HL-60/S4 (cell line): ENCODE data around the gene TLL2.

Experiments
- in situ Hi-C: fragments of 300-500 bp; cut with MboI; formaldehyde crosslinking; loops from 2 replicates; pipeline ENCODE4 v1.14.3; 2022; ENCODE audit warnings: low sequenced_read_pairs

Gene TLL2

DNA sequence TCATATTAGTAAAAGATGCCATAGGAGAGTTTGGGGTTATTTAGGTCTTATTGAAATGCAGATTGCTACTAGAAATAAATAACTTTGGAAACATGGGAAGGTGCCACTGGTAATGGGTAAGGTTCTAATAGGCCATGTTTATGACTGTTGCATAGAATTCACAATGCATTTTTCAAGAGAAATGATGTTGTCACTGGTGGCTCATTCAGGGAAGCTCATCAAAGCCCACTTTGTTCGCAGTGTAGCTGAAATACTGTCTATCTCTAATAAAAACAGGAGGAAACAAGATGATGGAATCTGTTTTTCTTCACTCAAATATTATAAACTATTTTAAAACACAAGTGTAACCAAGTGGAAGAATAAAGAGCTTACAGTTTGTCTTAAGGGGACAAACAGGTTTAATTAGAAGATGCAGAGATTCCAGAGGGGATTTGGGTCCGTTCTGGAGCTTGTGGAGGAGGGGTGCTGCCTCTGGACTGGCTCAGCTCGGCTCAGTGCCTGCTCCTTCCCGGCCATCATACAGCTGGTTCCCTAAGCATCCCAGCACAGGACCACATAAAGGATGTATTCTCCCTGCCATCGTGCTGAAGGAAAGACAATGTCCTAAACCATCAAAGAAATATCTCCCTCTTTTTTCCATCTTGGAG is 175.3 kb downstream of the TLL2 start:
- in situ Hi-C loops: loop anchor here (25.0 kb wide), 1 partner anchor 326 kb away; no protein-coding TSS in a partner anchor

DNA sequence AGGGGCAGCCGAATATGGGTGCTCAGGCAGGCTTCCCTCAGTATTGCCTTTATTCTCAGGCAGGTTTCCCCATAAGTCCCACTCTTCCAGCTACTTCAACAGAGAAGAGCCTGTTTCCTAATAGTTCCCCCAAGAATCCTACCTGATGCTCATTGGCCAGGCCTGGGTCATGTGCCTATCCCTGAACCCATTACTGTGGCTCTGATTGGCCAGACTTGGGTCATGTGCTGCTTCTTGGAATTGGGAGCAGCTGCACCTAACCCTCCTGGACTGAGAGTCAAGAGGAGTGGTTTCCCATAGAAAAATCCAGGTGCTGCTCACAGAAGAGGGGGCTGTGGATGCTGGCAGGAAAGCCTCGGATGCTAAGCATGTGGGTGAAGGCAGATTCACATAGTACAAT is 176.6 kb downstream of the TLL2 start:
- in situ Hi-C loops: loop anchor here (25.0 kb wide), 1 partner anchor 325 kb away; no protein-coding TSS in a partner anchor

DNA sequence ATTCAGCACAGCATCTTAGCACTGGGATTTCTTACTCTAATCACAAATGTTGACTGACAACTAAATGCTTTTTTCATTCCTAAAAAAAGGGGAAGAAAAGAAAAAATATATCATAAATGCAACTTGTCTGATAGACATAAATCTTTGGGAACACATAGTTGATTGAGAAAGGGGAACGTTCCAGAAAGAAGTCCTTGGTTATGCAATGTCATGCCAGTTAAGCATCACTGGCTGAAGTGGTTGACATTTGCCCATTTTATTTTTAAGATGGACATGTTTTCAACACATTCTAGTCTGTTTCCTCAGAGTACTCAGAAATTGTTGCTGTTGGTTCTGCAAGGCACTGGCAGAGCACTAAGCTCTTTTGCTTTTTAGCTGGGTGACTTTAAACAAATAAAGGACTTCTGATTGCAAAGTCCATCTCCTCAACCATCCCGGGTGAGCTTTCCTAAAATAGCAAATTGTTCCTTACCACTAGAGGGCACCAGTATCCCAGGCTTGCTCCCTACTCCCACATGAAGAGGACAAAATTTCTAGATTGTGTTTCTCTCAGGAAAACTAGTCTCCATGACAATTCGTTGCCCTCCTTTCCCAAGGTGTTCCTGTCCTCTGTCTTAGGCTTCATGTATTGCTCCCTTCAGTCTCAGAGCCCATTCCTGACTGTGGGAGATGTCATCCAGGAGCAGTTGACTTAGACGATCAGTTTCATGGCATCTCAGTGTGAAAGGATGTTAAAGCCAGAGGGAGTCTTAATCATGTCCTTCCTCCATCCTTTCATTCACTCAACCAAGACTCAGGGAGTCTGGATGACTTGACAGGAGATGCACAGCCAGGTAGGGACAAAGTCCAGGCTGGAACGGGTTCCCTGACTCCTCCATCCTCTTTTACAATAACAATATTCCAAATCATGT is 178.9 kb downstream of the TLL2 start:
- in situ Hi-C loops: loop anchor here (25.0 kb wide), 1 partner anchor 323 kb away; no protein-coding TSS in a partner anchor

DNA sequence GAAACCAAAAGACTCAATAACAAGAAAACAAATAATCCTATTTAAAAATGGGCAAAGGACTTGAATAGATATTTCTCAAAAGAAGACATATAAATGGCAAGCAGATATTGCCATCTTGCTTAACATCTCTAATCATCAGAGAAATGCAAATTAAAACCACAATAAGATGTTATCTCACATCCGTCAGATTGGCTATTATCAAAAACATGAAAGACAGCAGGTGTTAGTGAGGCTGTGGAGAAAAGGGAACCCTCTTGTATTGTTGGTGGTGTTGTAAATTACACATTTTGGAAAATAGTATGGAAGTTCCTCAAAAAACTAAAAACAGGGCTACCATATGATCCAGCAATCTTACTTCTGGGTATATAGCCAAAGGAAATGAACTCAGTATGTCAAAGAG is 180.6 kb downstream of the TLL2 start:
- in situ Hi-C loops: loop anchor here (25.0 kb wide), 1 partner anchor 321 kb away; no protein-coding TSS in a partner anchor

GRCh38 chr10:96327462-96327861 is 186.3 kb downstream of the TLL2 start:
- in situ Hi-C loops: loop anchor here (25.0 kb wide), 1 partner anchor 315 kb away; no protein-coding TSS in a partner anchor

DNA sequence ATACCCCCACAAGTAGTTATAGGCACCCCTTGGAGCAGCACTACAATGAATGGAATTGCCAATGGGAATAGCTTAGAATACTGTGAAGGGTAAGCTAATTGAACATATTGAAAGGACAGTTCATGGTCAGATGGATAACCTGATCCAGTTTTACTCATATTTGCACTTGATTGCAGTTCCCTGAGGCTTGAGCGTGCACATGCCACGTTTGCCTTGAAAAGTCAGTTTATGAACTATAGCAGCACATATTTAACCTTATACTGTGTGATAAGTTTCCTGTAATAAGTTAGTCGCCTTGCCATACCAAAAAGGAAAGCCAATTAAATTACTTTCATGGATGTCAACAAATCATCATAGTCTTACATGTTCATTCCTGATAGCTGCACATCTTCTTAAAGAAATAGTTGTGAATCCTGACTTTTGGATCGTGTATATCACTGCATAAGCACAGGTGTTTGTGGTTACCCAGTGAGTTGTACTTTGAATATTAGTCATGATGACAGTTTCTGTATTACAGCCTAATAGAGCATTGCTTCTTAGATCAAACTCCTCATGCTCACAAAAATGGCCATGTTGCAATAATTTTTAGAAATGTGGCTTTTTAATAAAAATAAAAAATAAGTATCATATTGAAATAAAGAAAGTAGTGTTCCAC is 187.9 kb downstream of the TLL2 start:
- in situ Hi-C loops: loop anchor here (25.0 kb wide), 1 partner anchor 314 kb away; no protein-coding TSS in a partner anchor

GRCh38 chr10:96324447-96324846 is 189.3 kb downstream of the TLL2 start:
- in situ Hi-C loops: no loop called here

DNA sequence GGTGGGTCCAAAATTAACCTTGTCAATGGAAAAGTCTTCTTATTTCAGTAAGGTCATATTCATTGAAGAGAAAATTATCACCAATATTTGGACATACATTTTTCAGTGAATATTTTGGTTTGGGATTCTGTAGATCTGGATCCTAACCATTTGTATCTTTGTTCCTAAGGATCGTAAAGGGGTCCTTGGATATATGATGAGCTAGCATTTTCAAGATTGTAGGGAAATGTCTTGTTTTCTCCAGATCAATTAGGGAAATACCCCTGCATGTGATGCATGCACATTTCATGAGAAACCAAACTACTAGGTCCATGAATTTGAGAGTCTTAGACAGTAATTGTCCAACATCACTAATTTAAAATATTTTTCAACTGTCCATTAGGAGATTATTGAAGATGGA is 191.5 kb downstream of the TLL2 start:
- in situ Hi-C loops: no loop called here

DNA sequence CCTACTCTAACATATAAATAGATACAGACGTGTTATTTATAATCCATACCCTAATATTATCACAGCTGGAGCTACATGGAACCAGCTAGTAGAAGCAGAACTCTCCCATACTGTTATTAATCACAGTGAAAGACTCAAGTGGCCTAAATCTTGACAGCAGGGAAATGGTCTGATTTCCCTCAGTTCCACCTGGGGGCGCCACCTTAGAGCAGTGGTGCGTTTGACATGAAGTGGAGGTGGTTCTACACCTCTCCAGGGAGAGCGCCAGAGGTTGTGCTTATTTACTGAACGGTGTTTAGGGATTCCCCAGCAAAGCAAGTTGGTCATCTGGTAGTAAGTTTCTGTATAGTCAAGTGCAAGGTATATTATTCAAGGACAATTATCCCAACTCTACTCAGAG is 191.9 kb downstream of the TLL2 start:
- in situ Hi-C loops: no loop called here

DNA sequence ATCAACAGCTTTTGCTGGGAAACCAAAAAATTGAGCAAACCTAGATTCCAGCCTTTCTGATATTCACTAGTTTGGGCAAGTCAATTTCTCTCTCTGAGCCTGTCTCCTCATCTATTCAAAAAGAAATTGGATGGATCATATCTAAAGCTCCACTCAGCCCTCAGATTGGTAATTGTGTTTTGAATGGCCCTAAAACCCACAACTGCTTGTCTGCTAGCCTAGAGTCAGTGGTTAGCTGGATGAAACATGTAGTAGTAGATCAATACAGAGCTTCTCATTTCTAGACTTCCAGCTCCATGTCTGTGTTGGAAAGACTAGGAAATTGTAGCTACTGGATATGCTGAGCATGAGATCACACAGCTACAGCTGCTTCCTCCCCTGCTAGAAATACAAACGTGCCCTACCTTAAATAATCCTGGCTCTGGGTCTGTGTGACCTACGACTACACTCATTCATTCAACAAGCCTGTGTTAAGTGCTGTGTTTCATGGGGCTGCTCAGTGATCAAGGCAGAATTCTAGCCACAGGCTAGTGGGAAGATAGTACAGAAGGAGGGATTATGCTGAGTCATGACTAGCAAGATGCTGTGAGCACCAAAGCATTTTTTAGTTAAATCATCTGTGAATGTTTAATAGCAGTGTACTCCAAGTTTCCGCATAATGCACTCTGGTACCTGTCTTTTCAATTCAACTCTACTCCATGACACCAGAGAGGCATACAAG is 193.8 kb downstream of the TLL2 start:
- in situ Hi-C loops: no loop called here

- in situ Hi-C loops: no loop called here
These were observed 196.5 kb downstream of the TLL2 start for GRCh38 chr10:96317067-96317833.
